Smooth muscle cell (in vitro differentiated cells): ENCODE results near the gene CACNG6. TPM values are rescaled to one million over a fixed set of nuclear protein-coding genes. Genes with fewer than 3 reads are reported as not detected.

Experiments
- DNase-seq: peaks from one replicate; lab custom pipeline; 2025; ENCODE audit not compliant: unreplicated experiment; lab: John Stamatoyannopoulos, UW
- H2AFZ ChIP-seq: fragments of 200-600 bp; sonication (generic); 2 replicates; pipeline ENCODE4 v1.6.0; 2016; ENCODE audit warnings: antibody characterized with exemption, low read depth, mild to moderate bottlenecking
- H3F3A ChIP-seq: fragments of 200-600 bp; sonication (generic); 2 replicates; pipeline ENCODE4 v1.6.0; 2017; ENCODE audit warnings: antibody characterized with exemption, low read depth
- H3K27ac ChIP-seq: fragments of 200-600 bp; sonication (generic); 2 replicates; pipeline ENCODE4 v1.5.1; 2016; ENCODE audit warnings: low read depth, mild to moderate bottlenecking
- H3K27me3 ChIP-seq: fragments of 200-600 bp; sonication (generic); 2 replicates; pipeline ENCODE4 v1.6.1; 2016; ENCODE audit warnings: low read depth, mild to moderate bottlenecking
- H3K36me3 ChIP-seq: fragments of 200-600 bp; sonication (generic); 2 replicates; pipeline ENCODE4 v1.5.1; 2016; ENCODE audit warnings: low read depth
- H3K4me1 ChIP-seq: fragments of 200-600 bp; sonication (generic); 2 replicates; pipeline ENCODE4 v1.5.1; 2016; ENCODE audit warnings: low read depth
- H3K4me2 ChIP-seq: fragments of 200-600 bp; sonication (generic); 2 replicates; pipeline ENCODE4 v1.6.0; 2016; ENCODE audit warnings: mild to moderate bottlenecking
- H3K4me3 ChIP-seq: fragments of 200-600 bp; sonication (generic); 2 replicates; pipeline ENCODE4 v1.5.1; 2016; ENCODE audit warnings: mild to moderate bottlenecking
- H3K79me2 ChIP-seq: fragments of 200-600 bp; sonication (generic); 2 replicates; pipeline ENCODE4 v1.6.0; 2016; ENCODE audit warnings: low read depth, mild to moderate bottlenecking
- H3K9ac ChIP-seq: fragments of 200-600 bp; sonication (generic); 2 replicates; pipeline ENCODE4 v1.6.0; 2016; ENCODE audit warnings: low read depth
- H3K9me3 ChIP-seq: fragments of 200-600 bp; sonication (generic); replicated peaks from 2 replicates; pipeline ENCODE4 v1.5.1; 2016; ENCODE audit warnings: low read depth
- H4K20me1 ChIP-seq: fragments of 200-600 bp; sonication (generic); 2 replicates; pipeline ENCODE4 v1.6.0; 2016; ENCODE audit warnings: low read depth
- WGBS: methylation state at CpG from one replicate; pipeline ENCODE4 v1.1.7; 2016; ENCODE audit warnings: low lambda C conversion rate; 5-methylcytosine and 5-hydroxymethylcytosine counted together
- polyA plus RNA-seq: library from polyadenylated mRNA; unstranded; fragments of >200 nt; fragmentation: Nextera tagmentation; extraction: Ambion mirVana; gene quantifications from 2 replicates; pipeline ENCODE4 v1.2.1, GENCODE V29; 2016
- total RNA-seq: library from RNA; depleted of rRNA; stranded (reverse); fragments of >200 nt; gene quantifications from 2 replicates; pipeline ENCODE4 v1.2.3, GENCODE V29; 2014
- TF ChIP-seq, protein P1 (sequence below): fragments of 200-600 bp; sonication (generic); IDR thresholded peaks from 2 replicates; pipeline ENCODE4 v1.5.1; 2017; ENCODE audit warnings: borderline replicate concordance, mild to moderate bottlenecking, antibody characterized with exemption; ENCODE audit not compliant: insufficient read depth, poor library complexity, severe bottlenecking

The CACNG6 gene
- total and polyA plus RNA-seq, 2 experiments from 2014 or later, result 0.13 TPM; not detected in 1

DNA sequence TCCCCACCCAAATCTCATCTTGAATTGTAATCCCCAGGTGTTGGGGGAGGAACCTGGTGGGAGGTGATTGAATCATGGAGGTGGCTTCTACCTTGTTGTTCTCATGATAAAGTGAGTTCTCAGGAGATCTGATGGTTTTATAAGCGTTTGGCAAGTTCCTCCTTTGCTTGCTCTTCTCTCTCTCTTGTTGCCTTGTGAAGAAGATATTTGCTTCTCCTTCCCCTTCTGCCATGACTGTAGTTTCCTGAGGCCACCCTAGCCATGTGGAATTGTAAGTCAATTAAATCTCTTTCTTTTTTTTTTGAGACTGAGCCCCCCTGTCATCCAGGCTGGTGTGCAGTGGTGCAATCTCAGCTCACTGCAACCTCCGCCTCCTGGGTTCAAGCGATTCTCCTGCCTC, 37.9 kb downstream of the CACNG6 start:
- WGBS, result 83% methylated on average over 3 of the region's 3 CpGs

DNA sequence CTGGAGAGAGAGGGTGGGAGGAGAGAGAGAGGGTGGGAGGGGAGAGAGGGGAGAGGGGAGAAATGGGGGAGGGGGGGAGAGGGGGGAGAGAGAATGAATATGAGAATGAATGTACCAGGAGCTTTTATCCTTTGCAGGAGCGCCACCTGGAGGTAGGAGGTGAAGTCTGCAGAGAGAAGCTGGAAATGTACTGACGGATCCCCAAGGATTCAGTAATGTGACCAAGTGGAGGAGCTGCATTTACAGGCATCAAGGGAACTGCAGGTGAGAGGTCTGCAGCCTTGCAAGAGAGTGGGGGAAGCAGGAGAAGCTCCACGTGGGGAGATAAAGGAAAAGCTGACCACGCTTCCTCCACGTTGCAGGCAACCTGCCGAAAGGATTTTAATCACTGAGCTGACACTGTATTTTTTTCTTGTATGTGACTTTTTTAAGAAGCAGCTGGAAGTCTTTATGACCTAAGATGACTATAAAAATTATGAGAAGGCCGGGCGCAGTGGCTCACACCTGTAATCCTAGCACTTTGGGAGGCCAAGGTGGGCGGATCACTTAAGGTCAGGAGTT, 38.6 kb downstream of the CACNG6 start:
- H3K27ac ChIP-seq, result no peak overlapping the region
- TF ChIP-seq, protein P1, sequence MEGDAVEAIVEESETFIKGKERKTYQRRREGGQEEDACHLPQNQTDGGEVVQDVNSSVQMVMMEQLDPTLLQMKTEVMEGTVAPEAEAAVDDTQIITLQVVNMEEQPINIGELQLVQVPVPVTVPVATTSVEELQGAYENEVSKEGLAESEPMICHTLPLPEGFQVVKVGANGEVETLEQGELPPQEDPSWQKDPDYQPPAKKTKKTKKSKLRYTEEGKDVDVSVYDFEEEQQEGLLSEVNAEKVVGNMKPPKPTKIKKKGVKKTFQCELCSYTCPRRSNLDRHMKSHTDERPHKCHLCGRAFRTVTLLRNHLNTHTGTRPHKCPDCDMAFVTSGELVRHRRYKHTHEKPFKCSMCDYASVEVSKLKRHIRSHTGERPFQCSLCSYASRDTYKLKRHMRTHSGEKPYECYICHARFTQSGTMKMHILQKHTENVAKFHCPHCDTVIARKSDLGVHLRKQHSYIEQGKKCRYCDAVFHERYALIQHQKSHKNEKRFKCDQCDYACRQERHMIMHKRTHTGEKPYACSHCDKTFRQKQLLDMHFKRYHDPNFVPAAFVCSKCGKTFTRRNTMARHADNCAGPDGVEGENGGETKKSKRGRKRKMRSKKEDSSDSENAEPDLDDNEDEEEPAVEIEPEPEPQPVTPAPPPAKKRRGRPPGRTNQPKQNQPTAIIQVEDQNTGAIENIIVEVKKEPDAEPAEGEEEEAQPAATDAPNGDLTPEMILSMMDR, result peak; percentile 65
- no peak overlapping the region for H3K4me3 ChIP-seq
- peak; percentile 2 for DNase-seq
- H3K36me3 ChIP-seq, result no peaks in the 10 kb centered on the region
- WGBS, result 43% methylated on average over 9 of the region's 9 CpGs
- H2AFZ ChIP-seq, result no peak overlapping the region
- no peak overlapping the region for H3K9ac ChIP-seq
- no peaks in the 10 kb centered on the region for H4K20me1 ChIP-seq
- no peak overlapping the region for H3K4me2 ChIP-seq
- H3K9me3 ChIP-seq, result no peaks in the 10 kb centered on the region
- no peaks in the 10 kb centered on the region for H3K27me3 ChIP-seq
- no peaks in the 10 kb centered on the region for H3K4me1 ChIP-seq
- H3K79me2 ChIP-seq, result no peaks in the 10 kb centered on the region
- H3F3A ChIP-seq, result no peaks in the 10 kb centered on the region

More for the DNA sequence above, 37.9 kb downstream of the CACNG6 start:
- H4K20me1 ChIP-seq, result no peaks in the 10 kb centered on the region
- H3K4me2 ChIP-seq, result no peak overlapping the region
- H3K36me3 ChIP-seq, result no peaks in the 10 kb centered on the region
- H3K9ac ChIP-seq, result no peak overlapping the region
- no peak for DNase-seq
- H3K27ac ChIP-seq, result no peak overlapping the region
- H2AFZ ChIP-seq, result no peak overlapping the region
- TF ChIP-seq, protein P1, result no peak
- no peak overlapping the region for H3K4me3 ChIP-seq
- H3K79me2 ChIP-seq, result no peaks in the 10 kb centered on the region
- no peaks in the 10 kb centered on the region for H3K4me1 ChIP-seq
- H3F3A ChIP-seq, result no peaks in the 10 kb centered on the region
- H3K27me3 ChIP-seq, result no peaks in the 10 kb centered on the region
- no peaks in the 10 kb centered on the region for H3K9me3 ChIP-seq

GRCh38 chr19:54030895-54031586, 39.6 kb downstream of the CACNG6 start:
- Histone ChIP-seq H2AFZ (no peak overlapping the region), H3K9me3 (no peaks in the 10 kb centered on the region), H3K9ac (no peak overlapping the region), H3K27ac (no peak overlapping the region), H3F3A (peaks cover 5% of the 10 kb centered on the region), H3K79me2 (no peaks in the 10 kb centered on the region), H4K20me1 (no peaks in the 10 kb centered on the region), H3K4me2 (peak overlapping the region; percentile 53), H3K36me3 (no peaks in the 10 kb centered on the region), H3K4me3 (peak overlapping the region; percentile 4), H3K4me1 (peaks cover 6% of the 10 kb centered on the region), H3K27me3 (no peaks in the 10 kb centered on the region)
- TF ChIP-seq, protein P1, result peak; percentile 26
- WGBS, result 53% methylated on average over 13 of the region's 13 CpGs
- no peak for DNase-seq
